ENCODE data around the gene OST4. TPM values are rescaled to one million over a fixed set of nuclear protein-coding genes. Genes with fewer than 3 reads are reported as not detected.

The OST4 gene
- total RNA-seq, 1 donor from 2014 or later = 198 TPM

DNA sequence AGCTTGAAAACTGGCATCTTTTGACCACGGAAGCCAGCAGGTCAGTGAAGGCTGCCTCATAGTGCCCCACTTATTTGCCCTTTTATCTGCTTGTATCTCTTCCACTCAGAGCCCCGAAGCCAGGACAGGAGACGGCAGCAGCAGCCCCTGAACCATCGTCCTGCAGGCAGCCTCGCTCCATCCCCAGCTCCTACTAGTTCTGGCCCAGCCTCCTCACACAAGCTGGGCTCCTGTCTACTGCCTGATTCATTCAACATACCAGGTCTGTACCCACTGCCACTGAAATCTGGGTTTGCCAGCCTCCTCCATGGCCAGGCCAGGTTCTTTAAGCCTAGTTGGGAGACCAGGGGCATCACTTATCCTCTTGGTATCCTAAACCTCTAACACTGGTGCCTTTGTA is 4.1 kb downstream of the OST4 start:
- no peak for ATAC-seq
- intact Hi-C loops (cut with DNase I) = no loop called here
- no peak for DNase-seq (ENCODE audit: low spot score)

DNA sequence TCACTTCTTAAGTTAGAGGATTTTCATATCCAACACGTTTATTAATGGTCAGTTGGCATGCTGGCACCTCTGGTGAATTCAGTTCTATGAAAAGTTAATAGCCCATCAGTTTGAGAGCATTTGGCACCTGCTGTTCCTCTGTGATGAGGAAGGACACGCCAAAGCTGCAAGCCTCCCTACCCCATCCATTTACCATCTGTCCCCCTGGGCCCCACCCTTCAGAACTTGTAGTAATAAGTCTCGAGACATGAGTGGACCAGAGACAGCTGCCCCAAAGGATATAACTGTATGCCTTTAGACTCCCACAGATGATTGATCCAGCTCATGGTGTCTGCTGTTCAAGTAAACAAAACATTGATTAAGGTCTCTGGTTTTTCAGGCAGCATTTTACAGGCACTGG is 6.3 kb downstream of the OST4 start:
- DNase-seq (ENCODE audit: low spot score) (no peak), ATAC-seq (no peak)
- intact Hi-C loops (cut with DNase I) = no loop called here

DNA sequence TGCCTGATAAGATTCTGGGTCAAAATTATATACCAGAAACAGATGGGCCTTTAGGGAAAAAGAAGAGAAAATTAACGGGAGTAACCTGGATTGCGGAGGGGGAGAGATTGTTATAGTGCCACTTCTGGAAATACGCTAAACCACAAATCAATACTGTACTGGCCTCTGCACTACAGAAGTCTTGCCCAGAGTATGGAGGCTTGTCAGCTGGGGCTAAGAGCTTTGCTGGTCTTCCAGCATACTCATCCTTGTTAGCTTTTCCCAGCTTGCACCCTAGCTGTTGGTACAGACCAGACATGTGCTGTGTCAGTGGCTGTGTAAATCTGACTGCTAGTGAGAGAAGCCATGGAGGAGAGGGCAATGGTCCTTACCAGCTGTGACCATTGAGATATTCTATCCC is 11.1 kb downstream of the OST4 start:
- no peak for DNase-seq (ENCODE audit: low spot score)
- ATAC-seq = no peak
- intact Hi-C loops (cut with DNase I) = no loop called here

DNA sequence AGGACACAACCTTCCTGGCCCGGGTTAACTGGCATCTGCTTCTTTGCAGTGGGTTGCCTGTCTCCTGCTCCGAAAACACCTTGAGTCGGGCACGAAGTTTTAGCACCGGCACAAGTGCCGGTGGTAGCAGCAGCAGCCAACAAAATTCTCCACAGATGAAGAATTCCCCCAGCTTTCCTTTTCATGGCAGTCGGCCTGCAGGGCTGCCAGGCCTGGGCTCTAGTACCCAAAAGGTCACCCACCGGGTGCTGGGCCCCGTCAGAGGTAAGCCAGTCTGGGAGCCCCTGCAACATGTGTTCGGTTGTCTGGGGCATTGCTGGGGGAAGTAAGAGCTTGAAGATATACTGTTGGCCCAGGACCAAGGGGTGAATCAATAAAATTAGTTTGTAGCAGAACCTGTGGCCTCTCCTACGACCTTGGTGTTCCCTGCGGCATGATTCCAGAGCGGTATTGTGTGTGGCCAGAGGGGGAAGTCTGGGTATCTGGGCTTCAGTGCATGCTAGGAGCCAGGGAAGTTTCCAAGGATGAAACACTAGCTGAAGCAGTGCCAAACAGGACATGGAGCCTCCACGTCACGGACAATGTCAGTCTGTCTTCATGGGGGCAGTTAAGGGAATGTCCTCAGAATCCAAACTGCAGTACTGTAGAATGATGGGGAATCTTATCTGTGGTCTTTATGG is 12.2 kb downstream of the OST4 start:
- intact Hi-C loops (cut with DNase I) = no loop called here
- ATAC-seq (no peak), DNase-seq (ENCODE audit: low spot score) (no peak)

DNA sequence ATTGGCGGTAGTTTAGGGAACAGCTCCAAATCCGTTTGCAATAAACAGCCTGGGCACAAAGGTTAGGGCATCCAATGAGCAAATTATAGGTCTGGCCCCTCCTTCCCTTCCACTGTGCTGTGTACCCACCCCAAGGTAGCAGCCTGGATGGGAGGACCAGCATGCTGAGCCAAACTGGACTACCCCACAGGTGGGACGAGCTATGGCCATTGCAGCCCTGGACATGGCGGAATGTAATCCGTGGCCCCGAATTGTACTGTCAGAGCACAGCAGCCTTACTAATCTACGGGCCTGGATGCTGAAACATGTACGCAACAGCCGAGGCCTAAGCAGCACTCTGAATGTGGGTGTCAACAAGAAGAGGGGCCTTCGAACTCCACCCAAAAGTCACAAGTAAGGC is 13.2 kb downstream of the OST4 start:
- no peak for ATAC-seq
- intact Hi-C loops (cut with DNase I) = no loop called here
- DNase-seq (ENCODE audit: low spot score) = no peak

DNA sequence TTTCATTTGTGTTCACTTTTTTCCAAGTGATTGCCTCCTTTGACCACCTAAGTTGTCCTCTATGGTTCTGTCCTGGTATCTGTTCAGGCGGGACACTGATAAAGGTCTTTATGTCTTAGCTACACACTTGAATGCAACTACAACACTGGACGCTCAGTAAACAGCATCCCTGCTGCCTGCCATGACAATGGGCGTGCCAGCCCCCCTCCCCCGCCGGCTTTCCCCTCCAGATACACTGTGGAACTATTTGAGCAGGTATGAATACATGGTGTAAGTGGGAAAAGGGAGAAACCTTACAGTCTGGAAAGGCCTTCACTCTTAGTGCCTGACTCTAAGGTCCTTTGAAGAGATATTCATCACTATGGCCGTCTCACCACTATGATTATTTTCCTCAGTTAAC is 14.3 kb downstream of the OST4 start:
- ATAC-seq = no peak
- no peak for DNase-seq (ENCODE audit: low spot score)
- intact Hi-C loops (cut with DNase I) = no loop called here

DNA sequence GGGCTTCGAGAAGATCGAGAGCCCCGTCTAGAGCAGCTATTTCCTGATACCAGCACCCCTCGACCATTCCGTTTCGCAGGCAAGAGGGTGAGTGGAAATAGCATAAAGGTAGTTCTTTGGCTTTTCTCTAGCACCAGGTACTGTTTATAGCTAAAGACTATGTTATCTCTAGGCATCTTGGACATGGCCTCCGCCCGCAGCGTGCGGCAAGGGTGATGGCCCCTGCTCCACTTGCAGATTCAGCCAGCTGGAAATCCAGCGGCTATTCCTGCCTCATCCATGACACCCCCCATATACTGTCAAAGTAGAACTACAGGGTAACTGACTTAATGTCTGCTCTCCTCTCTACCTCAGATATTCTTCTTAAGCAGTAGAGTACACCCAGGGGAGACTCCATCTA is 16.7 kb downstream of the OST4 start:
- ATAC-seq (no peak), DNase-seq (ENCODE audit: low spot score) (no peak)
- intact Hi-C loops (cut with DNase I) = no loop called here

DNA sequence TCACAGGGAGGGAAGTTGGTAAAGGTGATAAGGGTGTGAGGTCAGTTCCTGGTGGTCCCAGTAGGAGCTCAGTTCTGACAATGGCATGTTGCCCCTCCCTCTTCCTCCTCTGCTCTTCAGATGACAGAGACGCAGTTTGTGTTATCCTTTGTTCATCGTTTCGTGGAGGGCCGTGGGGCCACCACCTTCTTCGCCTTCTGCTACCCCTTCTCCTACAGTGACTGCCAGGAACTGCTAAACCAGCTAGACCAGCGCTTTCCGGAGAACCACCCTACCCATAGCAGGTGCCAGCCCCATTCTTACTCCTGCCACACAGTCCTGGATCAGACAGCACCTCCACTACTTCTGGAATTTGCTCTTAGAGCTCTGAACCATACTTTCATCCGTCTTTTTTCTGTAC is 17.7 kb downstream of the OST4 start:
- DNase-seq (ENCODE audit: low spot score) = no peak
- no peak for ATAC-seq
- intact Hi-C loops (cut with DNase I) = no loop called here

DNA sequence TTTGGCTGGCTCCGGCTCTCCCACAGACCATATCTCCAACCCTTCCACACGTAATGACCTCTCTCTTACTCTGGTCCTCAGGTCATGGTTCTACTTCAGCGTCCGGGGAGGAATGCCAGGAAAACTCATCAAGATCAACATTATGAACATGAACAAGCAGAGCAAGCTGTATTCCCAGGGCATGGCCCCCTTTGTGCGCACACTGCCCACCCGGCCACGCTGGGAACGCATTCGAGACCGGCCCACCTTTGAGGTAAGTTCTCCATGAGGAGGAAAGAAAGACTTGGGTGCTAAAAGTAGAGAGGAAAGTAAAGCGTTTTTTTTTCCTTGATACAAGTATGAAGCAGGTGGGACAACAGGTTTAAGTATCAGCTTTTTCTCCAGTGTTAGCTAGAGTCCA is 18.1 kb downstream of the OST4 start:
- ATAC-seq (no peak), DNase-seq (ENCODE audit: low spot score) (no peak)
- intact Hi-C loops (cut with DNase I) = no loop called here

DNA sequence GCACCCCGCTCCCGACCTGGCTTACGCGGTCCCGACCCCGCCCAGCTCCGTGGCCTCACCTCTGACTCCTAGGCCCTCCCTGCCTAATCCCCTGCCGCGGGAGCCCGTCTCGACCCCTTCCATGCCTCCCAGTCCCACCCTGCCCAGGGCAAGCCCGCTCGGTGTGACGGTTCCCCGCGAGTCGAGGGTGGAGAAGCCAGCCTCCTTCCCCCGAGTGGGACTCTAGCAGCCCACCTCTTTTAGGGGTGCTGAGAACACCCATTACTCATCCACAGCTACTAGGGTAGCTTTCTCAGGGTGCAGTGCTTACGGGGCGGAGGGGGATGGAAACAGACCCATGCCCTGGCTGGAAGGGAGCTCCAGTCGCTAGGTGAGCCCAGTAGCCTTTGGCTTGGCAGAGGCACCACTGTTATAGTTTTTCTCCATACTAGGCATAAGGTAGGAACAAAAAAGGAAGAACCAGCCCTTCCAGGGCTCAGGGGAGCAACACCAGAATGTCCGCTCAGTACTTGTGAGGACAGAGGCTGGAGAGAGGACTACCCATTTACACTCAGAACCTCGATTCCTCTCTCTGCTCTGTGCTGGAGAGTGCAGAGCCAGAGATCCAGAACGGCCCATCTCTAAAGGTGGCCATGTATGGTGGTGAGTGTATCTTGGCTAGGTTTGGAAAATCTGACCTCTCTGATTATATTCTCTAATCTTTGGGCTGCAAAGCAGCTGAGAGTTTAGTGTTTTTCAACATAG is 19.4 kb downstream of the OST4 start:
- DNase-seq (ENCODE audit: low spot score) (peak; percentile 79), ATAC-seq (no peak)
- intact Hi-C loops (cut with DNase I) = no loop called here

DNA sequence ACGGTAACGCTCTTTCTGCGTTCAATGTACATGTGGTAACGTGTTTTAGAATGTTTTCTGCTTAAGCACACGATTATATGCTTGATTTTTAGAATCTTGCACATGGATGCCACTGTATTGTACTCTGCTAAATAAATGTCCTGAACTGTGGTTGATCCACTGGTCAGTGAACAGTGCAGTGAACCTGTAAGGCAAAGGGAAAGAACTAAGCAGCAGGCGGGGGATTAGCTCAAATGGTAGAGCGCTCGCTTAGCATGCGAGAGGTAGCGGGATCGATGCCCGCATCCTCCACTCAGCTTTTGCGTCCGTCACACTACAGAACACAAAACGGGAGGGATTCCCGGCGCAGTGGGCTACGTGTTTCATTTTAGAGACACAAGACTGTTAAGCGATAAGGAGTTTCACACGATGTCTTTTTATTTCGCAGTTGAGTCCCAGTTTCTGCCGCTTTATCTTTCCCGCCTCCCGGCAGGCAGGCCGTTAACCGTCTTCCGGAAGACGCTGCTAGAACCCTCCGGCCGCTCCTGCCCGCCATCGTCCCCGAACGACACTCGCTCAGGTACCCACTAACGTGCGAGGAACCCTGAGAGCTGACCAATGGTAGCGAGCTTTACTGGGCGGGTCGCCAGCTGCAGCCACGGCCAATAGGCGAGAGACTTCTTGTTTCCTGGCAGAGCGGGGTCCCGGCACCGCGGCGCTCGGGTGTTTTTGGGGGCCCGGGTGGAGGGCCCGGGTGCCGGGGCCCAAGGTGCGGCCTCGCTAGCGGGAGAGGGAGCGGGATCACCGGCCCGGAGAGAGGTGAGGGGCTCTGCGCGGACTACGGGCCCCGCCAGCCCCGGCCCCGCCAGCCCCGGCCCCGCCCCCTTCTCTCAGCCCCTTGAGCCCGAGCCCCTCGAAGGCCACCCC is 20.2 kb downstream of the OST4 start, which contains the start of gene AGBL5:
TSS of gene AGBL5 (plus strand) at position 673 of the 906 bp plus-strand sequence. CDS start 1,291 bp downstream, outside the sequence.
- intact Hi-C loops (cut with DNase I) = no loop called here
- peak; percentile 93 for ATAC-seq
- peak; percentile 98 for DNase-seq (ENCODE audit: low spot score)

DNA sequence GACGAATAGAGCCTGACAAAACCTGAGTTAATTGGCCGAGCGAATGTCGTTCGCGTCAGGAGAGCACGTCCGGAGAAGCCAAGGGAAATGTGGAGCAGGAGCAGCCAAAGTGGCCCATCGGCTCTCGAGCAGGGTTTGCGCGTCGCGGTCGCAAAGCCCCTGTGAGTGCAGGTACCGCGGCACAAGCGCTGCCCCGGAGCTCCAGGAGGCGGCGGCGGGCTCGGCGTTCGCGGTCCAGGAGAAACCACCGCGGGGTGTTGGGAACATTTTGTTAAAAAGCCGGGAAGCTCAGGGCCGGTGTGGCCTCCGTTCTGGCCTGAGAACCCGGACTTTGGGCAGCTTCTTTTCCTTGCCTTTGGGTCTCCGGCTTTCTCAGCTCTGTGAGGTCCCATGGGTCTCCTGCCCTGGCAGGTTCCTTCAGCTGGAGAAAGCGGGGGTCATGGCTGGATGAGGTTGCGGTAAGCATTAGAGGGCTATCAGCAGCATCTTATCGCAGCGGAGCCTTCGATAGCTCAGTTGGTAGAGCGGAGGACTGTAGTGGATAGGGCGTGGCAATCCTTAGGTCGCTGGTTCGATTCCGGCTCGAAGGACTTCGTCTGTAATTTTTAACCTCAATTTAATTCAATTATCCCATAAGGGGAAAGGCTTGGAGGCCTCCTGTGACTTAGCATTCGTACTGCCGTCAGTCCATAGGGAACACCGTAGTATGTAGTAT is 21.0 kb downstream of the OST4 start:
- DNase-seq (ENCODE audit: low spot score) = peak; percentile 96
- intact Hi-C loops (cut with DNase I) = no loop called here
- peak; percentile 94 for ATAC-seq

DNA sequence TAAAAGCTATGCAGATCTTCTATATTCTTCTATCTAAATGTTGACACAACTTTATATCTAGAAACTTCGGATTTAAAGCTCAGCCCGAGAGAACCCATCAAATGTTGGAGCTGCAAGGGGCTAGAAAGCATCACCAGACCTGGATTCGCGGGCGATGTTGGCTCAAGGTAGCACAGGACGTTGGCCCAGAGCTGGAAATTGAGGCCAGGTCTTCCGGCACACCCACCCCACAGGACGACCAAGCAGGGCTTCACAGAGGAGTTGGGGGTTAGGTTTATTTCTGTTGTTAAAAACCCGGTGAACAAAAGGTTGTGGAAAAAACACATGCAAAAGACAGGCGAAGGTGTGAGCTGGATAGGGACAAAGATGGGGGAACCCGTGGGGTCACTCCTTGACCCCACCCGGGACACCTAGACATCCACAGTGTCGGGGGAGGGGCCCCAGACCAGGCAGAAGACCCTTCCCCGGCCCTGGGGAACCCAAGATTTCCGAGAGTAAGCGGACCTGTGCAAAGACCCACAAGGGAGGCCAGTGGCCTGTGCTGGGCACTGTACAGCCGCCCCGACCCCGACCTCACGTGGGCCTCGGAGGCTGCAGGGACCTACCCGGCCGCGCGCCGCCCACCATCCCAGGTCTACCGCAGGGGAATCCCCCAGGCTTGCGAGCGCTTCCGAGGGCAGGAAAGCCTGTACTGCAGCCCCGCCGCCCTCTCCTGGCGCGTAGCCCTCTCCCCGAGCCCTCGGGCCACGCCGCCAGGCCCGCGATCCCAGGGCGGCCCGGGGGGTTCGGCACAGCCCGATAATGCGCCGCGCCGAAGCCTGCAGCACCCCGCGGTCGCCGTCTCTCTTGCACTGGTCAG is 21.8 kb downstream of the OST4 start:
- DNase-seq (ENCODE audit: low spot score) = peak; percentile 73
- intact Hi-C loops (cut with DNase I) = no loop called here
- ATAC-seq = peak; percentile 24

DNA sequence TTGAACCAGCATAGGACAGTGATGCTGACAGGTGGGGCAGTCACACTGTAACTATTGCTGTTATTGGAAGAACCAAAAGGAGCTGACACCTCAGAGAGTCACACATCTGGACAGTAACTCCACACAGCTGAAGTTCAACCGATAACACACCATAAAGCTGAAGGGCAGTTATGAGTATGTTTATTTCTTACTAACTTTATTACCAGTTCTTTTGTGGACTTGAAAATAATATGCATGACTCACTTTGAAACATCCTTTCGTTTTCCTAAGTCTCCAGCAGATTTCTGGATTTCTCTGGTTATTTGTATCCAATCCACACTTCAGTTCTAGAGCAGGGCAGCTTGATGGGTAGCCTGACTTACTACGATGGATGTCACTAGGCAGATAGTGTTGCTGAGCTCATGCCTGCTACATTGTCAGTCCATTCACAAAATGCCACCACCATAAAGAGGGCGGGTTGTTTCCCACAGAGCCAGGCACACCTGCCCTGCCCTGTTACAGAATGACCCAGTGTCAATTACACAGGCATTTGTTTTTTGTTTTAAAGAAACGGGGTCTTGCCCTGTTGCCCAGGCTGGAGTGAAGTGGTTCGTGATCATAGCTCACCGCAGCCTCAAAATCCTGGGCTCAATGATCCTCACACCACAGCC is 28.3 kb downstream of the OST4 start:
- intact Hi-C loops (cut with DNase I) = no loop called here
- DNase-seq (ENCODE audit: low spot score) (no peak), ATAC-seq (no peak)

DNA sequence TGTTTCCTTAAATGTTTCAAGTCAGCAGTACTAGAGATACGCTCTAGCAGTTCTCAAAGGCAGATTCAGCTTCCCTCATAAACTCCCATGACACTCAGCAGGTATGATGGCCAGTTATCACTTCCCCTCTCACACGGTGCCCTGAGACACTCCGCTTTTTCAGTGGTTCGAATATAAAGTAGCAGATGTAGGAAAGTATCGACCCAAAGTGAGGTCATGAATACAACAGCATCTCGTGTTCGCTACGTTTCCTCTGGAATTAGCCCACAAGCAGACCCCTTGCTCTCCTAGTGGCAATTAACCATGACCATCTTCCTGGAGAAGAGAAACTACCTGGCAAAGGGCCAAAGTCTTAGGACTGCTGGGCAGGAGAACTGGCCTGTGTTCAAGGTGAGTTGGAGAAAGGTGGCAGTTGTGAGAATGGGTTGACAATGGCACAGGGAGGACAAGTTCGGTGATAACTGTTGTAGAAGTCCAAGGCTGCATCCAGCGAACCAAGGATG is 29.2 kb downstream of the OST4 start:
- ATAC-seq (no peak), DNase-seq (ENCODE audit: low spot score) (no peak)

DNA sequence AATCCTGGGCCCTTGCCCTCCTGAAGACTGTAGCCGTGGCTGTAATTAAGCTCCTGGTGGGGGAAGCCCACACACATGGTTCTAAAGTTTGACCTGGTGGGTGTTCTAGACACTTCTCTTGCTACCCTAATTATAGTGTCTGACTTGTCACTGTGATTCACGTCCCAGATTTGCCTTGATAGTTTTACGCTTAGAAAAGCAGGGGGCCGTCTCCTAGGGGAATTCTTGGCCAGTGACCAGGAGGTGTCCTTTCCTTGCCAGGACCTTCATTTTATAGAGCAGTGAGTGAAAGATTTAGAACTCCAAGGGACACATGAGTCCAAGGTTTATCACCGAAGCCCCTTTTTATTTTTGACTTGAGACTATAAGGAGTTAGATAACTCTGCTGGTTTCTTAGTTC is 29.7 kb downstream of the OST4 start:
- intact Hi-C loops (cut with DNase I) = no loop called here
- DNase-seq (ENCODE audit: low spot score) (no peak), ATAC-seq (no peak)

More for the DNA sequence above, 29.2 kb downstream of the OST4 start:
- intact Hi-C loops (cut with DNase I) = no loop called here

DNA sequence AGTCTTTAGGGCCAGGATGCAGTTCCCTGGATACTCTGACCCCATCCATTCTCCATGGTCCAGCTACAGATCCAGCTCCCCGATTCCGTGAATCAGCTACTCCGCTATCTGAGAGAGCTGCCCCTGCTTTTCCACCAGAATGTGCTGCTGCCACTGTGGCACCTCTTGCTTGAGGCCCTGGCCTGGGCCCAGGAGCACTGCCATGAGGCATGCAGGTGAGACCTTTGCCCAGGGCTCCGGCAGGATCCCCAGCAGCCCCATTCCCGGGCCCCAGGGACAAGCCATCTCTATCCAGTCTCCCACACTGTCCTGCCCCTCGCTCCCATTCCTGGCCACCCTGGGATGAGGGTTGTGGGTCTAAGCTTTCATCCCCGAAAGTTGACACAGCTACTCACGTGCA is 31.2 kb downstream of the OST4 start:
- ATAC-seq = peak; percentile 23
- intact Hi-C loops (cut with DNase I) = no loop called here
- no peak for DNase-seq (ENCODE audit: low spot score)

DNA sequence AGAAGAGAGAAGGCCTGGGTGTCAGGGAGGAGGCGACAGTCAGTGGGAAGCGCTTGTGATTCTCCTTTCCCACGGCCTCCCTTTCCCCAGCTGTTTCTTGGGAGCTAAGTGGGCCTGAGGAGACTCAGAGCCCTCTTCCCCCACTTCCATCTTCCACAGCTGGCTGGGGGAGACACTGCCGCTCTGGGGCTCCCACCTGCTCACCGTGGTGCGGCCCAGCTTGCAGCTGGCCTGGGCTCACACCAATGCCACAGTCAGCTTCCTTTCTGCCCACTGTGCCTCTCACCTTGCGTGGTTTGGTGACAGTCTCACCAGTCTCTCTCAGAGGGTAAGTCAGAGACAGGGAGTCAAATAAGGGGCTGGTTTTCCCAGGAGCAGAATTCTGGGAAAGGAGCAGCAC is 31.6 kb downstream of the OST4 start:
- DNase-seq (ENCODE audit: low spot score) (no peak), ATAC-seq (no peak)
- intact Hi-C loops (cut with DNase I) = no loop called here
